NCI-H2107 (cell line): Measurements from ENCODE around the gene CYB561D1.

Experiments used
- DNase-seq: peaks from one replicate; lab custom pipeline; 2025; lab: John Stamatoyannopoulos, UW

Gene CYB561D1

DNA sequence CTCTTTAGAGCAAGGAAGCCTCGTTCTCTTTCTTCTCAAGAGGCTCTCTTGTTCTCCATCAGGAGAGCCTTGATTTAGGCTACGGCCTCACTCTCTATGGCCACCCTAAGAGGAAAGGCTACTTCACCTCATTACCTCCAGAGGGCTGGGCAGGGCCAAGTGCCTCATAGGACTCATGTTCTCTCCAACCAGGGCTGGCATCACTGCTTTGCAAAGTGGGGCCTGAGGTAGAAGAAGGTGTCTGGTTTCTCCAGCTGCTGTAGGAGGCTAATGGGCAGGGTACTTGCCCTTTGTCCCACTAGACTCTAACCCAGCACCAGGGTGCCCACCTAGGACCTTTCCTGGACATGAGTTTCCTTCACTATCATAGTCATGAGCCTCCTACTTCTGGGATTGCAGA is 12.2 kb upstream of the CYB561D1 start:
- no peak for DNase-seq

DNA sequence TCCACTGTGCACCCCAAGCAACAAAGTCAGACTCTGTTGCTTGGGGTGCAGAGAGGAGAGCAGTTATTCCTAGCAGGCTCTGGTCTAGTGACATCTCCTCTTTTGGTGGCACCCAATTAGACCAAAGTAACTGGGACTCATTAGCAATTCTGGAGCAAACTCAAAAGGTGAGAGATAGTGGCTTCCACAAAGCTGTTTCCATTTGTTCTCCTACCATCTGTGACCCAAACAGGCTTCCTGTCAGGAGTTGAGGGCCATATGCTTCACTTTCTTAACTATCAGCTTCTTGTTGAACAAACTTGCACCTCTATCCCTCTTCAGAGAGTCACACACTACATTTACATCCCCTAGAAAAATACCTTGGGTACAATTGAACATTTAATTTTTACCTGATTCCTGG is 11.7 kb upstream of the CYB561D1 start:
- DNase-seq: no peak

DNA sequence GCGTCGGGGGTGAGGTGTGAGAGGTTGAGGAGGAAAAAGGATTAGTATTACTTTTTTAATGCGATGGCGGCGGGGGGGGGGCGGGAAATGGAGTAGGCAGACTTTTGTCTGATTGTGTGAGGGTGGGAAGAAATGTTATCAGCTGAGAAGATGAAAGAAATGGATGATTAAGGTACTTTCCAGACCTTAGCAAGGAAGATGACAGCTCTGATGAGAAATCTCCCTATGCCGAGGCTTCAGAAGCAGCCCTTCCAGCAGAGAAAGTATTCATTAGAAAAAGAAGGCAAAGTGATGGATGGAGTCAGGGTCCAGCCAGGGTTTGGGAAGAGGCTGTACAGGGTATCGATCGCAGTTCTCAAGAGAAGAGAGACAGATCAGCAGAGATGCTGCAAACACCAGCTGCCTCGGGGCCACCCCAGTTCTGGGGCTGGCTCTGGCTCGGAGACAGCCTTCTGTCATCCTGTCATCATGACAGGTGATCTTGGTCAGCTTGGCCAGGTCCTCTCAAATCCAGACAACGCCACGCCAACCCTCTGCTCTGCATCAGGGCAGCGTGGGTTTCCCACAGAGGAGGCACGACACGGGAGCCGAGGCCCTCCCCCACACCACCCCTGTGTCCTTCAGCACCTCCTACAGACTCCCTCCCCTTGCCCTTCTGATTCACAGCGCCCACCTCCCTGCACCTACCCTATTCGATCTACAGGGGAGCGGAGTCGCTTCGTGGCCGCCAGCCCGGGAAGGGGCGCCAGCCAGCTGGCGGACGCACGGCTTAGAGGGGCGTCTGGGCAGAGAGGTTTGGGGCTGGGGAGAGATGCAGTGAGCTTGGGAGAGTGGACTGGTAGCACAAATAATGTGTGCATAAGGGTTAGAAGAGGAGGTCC is 10.9 kb upstream of the CYB561D1 start:
- DNase-seq: no peak

DNA sequence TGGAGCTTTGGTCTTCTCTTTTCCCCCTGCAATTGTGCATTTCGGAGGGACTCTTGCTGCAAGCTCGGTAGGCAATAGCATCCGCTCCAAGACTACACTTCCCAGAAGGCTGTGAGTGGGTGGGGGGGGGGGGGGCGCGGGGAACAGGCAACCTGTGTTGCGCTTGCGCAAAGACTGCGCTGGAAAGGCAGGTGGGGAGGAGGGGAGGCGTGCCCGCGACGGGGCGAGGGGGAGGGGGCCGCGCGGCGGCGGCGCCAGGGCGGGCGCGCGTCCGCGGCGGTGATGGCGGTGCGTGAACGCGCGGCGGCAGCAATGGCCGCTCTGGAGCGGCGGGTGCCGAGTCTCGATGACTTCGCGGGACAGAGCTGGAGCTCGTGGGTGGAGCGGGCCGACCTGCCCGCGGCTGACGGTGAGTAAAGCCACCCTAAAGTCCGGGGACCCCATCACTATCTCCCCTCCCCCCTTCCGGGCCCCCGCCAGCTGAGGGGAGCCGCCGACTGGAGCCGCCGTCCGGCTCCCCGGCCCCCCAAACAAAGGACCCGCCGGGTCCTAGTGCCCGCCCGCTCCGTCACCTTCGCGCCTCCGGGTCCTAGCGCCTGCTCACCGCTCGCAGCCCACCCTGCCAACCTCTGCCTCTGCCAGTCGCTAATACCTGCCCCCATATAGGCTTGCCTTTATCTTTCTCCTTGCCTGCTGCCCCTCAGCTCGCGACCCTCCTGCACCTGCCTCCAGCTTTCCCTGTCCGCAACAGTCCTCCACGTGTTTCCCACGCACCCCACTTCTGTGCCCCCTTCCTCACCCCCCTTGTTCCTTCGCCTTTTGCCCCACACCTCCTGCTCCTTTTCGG is 10.0 kb upstream of the CYB561D1 start, which contains the start of gene ATXN7L2:
TSS of gene ATXN7L2 (plus strand) at position 234 of the 847 bp plus-strand sequence. CDS start at position 283, 49 bp downstream.
- peak; percentile 94 for DNase-seq

DNA sequence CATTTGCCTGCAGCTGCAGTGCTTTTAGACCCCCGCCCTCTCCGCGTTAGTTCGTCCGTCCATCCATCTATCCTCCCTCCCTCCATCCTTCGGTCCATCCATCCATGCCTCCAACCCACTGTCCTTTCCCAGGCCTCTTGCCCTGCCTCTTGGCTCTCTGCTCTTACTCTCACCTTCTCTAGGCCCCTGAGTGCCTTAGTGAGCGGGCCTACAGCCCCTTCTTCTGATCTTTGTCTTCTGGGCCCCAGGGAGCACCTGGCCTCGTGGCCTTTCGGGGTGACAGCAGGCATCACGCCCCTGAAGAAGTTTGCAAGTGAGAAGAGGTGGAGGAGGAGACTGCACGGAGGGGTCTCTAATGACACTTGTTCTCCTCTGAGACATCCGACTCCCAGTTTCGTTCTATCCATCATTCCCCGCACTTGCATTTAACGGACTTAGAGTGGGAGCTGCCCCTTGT is 9.3 kb upstream of the CYB561D1 start:
- no peak for DNase-seq

DNA sequence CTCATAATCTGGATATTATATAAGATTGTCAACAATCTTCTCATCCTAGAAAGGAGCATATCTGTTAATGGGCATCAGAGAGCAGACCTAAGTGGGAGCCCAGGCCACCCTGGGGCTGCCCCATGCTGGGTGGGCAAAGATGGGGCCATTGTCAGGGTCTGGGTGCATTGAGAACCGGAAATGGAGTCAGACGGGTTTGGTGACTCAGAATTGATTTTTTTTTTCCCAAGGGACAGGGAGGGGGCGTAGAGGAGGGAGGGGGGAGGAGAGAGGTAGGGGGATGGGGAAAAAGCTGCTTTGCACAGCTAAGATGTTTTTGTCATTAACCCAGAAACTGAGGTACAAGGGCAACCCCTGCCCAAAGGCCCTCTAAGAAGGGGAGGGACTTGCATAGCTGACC is 8.9 kb upstream of the CYB561D1 start:
- DNase-seq: no peak

DNA sequence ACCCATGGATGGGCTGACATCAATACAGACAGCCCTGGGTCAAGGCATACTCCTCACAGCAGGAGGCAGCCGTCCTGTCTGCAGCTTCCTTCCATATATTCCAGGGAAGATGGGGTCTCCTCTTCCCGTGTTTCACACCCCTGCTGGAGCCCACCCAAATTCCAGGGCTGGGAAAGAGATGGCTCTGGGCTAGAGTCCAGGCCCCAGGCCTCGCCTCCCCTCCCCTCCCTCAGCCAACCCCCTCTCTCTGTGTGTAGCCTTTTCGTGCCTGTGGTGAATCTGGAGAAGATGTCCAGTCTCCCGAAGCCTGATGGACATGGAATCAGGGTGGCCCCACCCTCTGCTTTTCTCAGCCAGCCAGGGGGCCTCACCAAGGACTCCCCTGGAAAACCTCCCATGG is 6.6 kb upstream of the CYB561D1 start:
- no peak for DNase-seq

DNA sequence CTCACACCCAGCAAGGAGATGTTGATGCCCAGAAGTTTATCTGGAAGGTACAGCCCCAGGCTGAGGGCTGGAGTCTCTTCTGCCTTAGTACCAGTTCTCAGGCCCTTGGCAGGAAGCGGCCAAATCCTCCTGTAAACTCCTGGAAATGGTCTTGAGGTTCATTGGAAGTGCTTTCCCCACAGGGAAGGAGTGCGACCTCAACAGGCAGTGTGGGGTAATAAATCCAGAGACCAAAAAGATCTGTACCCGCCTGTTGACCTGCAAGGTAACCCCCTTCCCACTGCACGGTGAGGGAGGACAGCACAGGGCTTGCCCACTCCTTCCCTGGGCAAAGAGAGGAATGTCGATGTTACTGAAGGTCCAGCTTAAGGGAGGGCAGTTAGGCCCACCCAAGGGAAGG is 5.7 kb upstream of the CYB561D1 start:
- no peak for DNase-seq

DNA sequence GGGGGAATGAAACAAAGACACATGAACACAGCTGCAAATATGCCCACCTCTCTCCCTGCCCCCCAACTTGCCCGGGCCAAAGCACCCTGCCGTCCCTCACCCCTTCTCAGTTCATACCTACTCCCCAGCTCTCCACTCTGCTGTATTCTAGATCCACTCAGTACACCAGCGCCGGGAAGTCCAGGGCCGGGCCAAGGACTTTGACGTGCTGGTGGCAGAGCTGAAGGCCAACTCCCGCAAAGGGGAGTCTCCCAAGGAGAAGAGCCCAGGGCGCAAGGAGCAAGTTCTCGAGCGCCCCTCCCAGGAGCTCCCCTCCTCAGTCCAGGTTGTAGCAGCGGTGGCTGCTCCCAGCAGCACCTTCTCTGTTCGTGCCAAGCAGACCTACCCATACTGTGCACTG is 5.2 kb upstream of the CYB561D1 start:
- DNase-seq: no peak

DNA sequence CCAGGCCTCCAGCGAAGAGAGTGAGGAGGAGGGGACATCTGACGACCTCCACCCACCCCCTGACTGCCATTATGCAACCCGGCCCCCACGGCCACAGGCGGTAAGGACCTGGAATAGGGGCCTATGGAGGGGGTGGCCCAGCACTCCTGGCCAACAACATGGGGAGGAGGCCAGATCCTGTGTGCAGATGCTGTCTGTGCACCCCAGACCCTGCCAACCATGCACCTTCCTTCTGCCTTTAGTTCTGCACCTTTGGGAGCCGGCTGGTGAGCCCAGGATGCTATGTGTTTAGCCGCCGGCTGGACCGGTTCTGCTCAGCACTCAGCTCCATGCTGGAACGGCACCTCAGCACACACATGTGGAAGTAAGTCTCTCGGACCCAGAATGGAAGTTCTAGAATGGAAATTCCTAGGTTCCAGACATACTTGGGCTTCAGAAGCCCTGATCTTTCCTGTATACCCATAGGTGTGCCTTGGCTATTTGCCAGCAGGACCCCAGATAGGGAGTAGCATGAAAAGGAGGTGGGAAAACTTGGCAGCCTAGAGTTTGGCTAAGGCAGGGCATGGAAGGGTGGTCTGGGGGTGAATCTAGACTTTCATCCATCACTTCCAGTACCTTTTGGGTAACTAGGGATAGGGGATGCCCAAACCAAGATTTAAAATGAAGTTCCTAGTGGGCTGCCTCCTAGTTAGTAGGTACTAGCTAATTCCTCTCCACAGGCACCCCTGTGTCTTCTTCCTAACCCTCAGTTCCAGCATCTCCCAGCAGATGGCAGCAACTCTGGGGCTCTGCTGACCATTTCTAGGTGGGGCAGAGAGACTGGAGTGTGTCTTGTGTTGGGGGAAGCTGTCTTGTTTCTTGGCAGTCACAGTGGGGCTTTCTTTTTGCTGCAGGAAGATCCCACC is 3.6 kb upstream of the CYB561D1 start:
- DNase-seq: no peak

DNA sequence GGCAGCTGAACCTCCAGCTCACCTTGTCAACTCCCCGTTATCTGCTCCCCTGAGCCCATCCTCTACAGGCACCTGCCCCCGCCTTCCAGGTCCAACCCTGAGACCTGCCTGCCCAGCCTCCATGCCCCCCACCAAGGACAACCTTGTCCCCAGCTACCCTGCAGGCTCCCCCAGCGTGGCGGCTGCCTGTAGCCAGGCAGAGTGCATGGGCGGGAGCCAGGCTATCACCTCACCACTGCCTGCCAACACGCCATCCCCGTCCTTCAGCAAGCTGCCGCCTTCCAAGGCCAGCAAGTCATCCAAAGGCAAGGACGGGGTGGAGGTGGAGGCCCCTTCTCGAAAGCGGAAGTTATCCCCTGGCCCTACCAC is 3.0 kb upstream of the CYB561D1 start:
- DNase-seq: no peak

DNA sequence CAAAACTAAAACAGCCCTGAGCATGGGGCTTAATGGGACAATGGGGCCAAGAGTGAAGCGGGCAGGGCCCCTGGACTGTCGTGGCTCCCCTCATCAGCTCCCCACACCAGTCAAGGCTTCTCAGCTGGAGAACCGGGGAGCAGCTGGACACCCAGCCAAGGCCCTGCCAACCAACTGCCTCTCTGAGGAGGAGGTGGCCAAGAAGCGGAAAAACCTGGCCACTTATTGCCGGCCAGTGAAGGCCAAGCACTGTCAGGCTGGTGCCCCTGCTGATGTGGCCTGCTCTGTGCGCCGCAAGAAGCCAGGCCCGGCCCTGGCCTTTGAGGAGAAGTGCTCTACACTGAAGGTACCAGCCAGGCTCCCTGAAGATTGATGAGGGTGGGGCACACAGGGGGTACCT is 2.5 kb upstream of the CYB561D1 start:
- no peak for DNase-seq

DNA sequence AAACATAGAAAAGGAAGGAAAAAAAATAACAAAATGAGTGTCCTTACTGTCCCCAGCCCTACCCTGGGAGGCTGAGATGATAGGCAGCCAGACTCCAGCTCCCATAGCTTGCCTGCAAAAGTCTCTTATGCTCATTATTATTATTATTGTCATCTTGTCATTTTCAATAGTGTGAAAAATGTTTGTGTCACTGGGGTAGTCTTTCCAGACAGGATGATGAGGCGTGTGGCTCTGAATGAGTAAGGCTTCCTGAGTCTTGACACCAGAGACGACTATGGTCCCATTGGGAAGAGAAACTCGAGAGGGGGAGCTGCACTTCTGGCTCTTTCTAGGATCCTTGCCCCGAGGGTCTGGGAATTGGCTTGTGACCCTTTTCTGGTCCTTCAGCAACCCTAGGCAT is 1.1 kb upstream of the CYB561D1 start:
- no peak for DNase-seq

DNA sequence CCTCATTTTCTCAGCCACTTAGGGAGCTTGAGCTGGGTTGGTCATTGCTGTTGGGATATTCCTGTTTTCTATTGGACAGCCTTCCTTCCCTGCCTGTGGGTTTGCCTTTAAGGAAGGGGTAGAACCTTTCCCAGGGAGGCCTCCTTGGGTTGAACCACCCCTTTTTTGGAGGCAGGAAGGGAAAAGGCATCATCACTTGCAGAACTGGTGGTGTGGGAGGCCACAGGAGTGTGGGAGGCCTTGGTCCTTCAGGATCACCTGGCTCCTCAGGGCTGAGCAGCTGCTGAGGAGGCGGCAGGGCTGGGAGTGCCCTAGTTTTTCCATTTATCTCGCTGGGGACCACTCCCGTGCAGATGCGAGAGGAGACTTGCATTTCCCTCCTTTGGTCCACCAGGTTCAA is 667 bp upstream of the CYB561D1 start:
- DNase-seq: no peak

DNA sequence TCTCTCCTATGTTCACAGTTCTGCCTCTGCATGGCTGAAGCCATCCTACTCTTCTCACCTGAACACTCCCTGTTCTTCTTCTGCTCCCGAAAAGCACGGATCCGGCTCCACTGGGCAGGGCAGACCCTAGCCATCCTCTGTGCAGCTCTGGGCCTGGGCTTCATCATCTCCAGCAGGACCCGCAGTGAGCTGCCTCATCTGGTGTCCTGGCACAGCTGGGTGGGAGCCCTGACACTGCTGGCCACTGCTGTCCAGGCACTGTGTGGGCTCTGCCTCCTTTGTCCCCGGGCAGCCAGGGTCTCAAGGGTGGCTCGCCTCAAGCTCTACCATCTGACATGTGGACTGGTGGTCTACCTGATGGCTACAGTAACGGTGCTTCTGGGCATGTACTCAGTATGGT is 1.8 kb downstream of the CYB561D1 start:
- no peak for DNase-seq

DNA sequence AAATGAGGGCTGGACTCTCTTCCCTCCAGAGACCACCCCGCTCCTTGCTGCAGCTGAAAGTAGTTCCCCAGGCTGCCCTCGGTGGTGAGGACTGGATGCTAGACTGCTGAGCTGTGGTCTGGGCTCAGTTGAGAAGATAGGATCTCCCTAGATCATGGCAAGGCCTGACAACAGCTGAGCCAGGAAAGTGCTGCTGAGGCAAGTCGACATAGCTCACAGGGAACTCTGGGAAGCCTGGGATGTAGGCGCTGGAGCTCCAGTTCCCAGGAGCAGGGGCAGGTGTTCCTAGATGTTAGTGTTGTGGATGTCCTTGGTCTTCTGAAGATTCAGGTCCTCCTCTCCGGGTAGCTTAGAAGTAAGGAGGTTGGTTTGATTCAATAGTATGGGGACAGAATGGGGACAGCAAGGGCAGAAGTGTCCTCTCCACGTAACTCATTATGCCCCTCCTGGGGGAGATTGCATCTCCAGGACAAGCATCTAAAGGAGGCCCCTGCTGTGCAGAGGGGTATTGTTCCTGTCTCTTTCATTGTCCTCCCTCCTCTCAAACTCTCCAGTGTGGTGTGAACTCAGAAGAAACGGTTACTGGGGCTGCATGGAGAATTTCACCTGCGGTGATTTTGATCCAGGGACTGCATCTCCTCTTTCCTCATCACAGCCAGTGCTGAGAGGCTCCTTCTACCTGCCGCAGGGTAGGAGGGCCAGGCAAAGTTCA is 3.7 kb downstream of the CYB561D1 start:
- no peak for DNase-seq

DNA sequence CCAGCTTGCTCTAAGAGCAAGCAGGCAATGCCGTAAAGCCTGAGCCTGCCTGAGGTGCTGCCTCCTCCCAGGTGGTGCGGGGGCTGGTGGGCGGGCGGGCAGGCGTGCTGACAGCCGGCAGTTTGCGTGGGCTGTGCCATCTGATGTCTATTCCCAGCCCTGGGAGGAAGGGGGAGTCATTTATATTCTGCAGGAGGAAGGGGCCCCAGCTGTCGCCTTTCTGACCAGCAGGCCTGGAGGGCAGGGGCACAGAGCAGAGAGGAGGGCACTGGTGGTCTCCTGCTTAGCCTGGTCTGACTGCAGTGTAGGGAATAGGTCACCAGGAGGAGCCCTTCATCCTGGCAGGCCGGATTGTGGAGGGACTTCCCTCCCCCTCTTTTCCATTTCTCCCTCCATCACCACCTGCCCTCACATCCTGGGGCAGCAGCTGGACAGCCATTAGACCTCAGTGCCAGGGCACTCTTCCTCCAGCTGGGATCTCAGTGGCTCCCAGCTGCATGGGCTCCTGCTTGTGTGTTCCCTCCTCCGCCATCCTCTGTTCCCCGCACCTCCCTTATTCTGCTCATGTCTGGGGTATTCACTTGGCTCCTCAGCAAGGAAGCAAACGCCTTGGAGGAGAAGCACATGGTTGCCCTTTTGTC is 4.4 kb downstream of the CYB561D1 start:
- no peak for DNase-seq

DNA sequence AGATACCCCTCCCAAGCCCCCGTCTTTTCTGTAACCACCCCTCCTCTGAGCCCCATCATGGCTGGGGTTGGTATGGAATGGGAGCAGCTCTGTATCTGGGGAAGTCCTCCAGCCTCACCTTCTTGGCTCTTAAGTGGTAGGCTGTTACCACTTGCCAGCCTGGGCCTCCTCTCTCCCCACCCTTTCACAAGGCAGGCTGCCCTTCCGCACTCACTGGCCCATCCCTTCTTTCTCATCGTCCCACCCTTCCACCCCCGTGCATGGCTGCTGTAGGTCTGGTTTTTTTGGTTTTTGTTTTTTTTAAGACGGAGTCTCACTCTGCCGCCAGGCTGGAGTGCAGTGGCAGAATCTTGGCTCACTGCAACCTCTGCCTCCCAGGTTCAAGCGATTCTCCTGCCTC is 5.2 kb downstream of the CYB561D1 start:
- no peak for DNase-seq

DNA sequence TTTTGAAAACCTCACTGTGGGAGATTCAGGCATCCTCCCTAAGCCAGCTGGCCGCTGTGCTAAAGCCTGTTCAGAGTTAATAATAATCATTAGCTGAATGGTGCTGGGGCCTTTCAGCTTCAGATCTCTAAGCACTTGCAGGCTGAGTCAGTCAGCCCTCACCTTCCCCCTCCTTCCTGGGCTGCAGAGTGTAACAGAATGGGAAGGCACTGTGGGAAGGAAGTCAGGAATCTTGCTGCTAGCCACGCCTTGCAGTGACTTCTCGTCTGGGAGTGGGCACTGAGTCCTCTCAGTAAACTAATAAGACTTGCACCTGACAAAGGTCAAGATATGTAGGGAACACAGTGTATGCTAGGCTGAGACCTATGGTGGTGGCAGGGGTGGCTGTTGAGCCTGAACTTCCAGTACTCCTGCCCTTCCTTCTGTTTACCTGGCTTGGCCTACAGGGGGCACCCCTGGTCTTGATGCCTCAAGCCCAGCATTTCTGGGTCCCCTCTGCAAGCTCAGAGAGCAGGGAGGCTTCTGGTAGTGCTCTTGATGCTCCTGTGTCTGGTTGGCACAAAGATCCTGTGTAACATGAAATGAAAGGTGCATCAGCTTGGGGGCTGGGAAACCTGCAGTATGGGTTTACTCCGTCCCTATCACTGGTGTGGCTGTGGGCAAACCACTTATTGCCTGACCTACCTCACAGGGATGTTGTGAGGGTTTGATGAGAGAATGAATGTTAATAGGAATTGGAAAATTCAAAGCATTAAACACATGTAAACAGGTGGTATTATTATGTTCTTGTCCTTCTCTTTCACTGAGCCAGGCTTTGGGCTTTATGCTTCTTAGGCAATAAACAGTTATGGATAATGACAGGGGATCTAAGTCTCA is 6.0 kb downstream of the CYB561D1 start:
- no peak for DNase-seq

DNA sequence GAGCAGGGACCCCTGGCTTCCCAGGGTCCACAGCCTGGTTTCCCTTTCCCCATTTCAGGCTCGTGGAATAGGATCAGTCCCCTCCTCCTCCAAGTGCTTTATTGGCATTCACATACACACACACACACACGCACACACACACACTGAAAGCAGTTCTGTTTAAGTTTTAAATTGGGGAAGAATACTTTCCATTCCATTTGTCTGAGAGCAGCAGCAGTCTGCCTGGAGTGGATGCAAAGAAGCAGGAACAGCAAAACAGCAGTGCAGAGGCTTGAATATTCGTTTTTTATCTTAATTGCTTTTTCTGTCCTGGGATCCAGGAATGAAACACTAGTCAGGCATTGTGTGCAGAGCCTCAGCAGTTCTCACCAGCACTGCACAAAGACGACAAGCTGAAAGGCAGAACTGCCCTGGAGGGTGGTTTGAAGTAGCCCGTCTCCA is 7.1 kb downstream of the CYB561D1 start:
- DNase-seq: no peak
